GM12891 (cell line): Measurements from ENCODE around the gene C4orf50.

Experiments
- POLR2A ChIP-seq: IDR thresholded peaks from 2 replicates; pipeline ENCODE4 v1.6.1; 2011; ENCODE audit warnings: low read depth, low read length, control low read depth
- POLR2AphosphoS5 ChIP-seq: IDR thresholded peaks from 2 replicates; pipeline ENCODE4 v1.6.1; 2011; ENCODE audit warnings: low read depth, low read length, control low read depth
- POU2F2 ChIP-seq: IDR thresholded peaks from 2 replicates; pipeline ENCODE4 v1.6.1; 2011; ENCODE audit warnings: low read depth, mild to moderate bottlenecking, control low read depth, low read length, moderate library complexity

- TF ChIP-seq POLR2A, result no peak
- TF ChIP-seq POU2F2, result no peak
- TF ChIP-seq POLR2AphosphoS5, result no peak
Observed at GRCh38 chr4:6050551-6050950, 32.3 kb upstream of the C4orf50 start.
